SK-N-DZ (cell line): ENCODE results near the gene LYVE1.

Experiments
- DNase-seq: peaks from one replicate; pipeline ENCODE4 v3.0.0-alpha.2; 2015; ENCODE audit warnings: low spot score

Gene LYVE1

DNA sequence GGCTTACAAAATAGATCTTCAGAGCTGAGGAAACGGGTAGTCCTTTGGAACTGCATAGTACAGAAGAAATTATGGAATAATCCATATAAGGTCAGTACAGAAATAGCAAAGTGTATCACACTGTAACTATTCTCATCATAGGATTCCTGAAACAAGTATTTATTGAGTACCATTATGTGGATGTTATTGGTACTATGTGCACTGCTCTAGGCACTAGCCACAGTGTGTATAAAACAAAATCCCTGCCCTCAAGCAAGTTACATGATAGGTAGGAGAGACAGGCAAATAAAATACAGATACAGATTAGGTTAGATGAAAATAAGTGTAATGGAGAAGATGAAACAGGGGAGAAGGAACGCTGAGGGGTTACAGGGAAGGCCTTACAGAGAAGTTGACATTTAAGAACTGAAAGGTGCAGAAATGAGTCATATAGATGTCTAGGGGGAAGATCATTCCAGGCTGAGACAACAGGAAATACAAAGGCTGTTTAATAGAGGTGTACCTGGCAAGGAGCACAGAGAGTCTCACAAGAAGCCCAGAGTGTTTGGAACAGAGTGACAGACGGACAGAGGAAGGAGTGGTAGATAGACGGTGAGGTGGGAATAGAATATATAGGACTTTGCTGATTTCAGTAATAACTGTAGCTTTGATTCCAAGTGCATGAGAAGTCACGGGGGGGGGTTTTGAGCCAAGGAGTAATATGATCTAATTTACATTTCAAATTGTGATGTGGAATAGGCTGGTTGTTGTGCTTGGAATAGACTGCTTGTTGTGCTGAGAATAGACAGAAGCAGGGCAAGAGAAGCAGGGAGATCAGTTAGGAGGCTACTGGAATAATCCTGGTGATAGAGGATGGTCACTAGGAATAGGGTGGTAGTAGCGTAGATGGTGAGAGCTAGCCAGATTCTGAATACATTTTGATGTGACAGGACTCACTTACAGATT, 41.2 kb downstream of the LYVE1 start:
- DNase-seq: no peak

DNA sequence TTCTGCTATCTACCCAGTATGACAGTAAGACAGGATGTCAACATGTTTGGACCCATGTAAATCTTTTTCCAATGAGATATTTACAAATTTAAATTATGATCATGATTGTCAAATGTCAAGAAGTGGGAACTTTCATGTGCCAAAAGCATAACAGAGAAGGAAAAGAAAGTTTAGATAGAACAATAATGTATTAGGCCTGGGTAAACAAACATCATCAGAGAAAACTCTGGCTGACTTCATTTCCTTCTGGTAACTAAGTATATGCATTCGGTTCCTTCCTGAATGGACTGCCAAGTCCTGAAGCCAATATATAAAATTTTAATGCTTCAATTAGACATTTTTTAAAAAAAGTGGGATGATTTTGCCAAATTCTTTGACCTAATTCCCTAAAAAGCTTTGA, 44.0 kb downstream of the LYVE1 start:
- no peak for DNase-seq

DNA sequence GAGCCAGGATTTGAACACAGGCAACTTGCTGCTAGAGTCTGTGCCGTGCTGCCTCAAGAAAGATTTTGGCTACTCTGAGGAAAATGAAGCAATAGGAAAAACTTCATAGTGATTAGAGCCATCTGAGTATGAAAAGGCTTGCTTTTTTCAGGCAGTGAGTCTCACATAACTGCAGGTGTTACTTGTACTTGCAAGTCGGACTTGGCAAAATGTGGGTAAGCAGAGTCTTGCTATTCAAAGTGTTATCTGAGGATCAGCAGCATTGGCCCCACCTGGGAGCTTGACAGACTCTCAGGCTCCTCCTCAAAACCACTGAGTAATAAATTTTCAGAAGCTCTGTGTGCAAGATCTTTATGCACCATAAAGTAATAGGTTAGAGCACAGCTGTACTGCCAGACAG, 45.5 kb downstream of the LYVE1 start:
- DNase-seq: no peak

DNA sequence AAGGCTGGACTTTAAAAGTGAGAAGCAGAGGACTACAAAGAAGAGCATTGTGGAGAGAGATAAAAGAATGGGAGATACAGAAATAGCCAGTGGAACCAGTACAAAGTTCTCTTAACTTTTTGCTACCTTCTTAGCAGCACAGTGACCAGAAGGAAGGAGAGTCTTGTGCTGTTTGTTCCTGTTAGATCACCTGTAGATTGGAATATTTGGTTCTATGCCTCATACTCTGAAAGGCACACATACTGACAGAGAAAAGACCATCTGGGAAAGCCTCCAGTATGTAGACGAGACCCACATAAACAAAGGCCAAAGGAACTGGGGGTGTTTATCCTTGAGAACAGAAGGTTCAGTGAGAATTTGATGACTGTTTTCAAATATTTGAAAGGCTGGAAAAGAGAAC, 46.2 kb downstream of the LYVE1 start:
- no peak for DNase-seq

DNA sequence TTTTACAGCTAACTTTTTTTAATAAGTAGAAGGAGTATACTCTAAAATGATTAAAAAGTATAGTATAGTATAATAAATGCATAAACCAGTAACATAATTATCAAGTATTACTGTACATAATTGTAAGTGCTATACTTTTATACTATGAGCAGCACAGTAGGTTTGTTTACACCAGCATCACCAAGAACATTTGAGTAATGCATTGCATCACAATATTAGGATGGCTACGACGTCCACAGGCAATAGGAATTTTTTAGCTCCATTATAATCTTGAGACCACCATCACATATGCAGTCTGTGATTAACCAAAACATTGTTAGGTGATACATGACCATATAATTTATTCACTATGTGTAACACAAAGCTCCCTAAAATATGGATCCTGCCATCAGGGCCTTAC, 47.9 kb downstream of the LYVE1 start:
- no peak for DNase-seq

DNA sequence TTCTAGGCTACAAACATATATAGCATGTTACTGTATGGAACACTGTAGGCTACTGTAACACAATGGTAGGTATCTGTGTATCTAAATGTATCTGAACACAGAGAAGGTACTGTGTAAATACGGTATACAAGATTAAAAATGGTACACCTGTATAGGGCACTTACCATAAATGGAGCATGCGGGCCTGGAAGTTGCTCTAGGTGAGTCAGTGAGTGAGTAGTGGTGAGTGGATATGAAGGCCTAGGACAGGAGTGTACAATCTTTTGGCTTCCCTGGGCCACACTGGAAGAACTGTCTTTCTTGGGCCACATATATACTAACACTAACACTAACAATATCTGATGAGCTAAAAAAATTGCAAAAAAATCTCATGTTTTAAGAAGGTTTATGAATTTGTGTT, 48.8 kb downstream of the LYVE1 start:
- no peak for DNase-seq

DNA sequence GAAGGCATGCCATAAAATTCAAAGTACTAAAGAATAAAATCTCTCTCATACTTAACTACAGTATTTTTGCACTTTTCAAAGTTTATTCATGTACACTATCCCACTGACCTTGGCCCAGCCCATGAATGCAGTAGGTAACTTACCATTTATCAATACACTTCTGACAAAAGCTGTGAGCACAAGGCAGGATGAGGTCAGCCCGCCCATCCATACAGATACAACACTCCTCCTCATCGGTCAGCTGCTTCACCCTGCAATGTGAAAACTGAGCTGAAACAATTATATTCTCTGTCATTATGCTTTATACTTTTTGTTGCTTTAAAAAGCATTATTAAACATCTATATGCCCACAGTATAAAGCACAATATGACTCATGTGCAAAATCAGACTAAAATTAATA, 49.6 kb downstream of the LYVE1 start:
- no peak for DNase-seq

DNA sequence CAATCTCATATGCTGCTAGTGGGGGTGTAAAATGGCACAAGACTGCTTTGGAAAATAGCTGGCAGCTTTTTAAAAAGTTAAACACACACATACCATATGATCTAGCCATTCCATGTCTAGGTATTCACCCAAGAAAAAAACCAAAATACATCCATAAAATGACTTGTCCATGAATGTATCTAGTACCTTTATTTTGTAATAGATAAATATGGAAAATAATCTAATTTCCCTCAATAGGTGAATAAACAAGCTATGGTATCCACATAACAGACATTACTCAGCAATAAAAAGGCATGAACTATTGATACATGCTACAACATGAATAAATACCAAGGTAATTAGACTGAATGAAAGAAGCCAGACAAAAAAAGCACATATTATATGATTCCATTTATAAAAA, 50.3 kb downstream of the LYVE1 start:
- DNase-seq: no peak

DNA sequence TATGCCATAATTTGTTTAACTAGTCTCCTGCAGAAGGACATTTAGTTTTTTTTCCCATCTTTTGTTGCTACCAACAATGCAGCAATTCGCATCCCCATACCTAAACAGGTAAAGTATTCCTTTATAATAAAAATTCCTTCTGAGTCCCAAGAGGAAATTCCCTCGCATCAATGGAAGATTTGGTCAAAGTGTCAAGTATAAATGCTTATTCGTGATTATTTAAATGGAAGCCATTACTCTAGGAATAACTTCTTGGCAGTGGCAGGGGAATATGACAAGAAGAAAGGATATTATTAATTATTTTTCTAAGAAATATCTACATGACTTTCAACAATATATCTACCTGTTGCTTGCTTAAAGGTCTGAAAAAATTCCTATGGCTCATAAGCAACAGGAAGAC, 53.0 kb downstream of the LYVE1 start:
- no peak for DNase-seq

DNA sequence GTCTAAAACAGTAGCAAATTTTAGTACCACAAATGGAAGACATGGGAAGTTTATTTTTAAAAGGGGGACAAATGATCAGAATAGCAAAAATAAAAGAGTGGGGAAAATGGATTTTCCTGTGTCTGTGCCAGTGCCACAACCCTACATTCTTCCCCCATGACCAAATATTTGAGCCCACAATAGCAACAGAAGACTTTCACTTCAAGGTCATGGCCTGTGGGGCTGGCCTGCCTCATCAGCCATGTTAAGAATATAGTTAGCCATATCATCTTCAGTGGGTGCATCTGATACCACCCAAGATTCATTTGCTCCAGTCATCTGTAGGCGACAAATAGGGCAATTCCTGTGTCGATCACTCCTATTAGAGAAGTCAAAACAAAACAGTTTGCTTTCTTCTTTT, 53.8 kb downstream of the LYVE1 start:
- DNase-seq: no peak

DNA sequence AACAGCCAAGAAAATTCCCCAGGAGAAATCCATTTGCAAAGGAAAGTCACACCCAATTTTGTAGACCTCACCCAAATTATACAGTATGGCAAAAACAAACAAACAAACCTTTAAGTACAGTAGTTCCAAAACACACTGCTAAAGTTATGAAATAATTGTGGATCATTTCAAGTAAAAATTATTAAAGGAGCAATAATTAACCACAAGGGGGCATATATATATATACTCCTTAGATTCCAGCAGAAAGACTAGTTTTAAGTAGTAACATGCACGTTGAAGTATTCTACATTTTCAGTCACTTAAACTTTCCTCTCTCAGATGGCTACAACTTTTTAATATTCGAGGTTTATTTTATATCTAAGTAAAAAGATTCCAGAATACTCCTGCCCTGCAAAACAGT, 54.3 kb downstream of the LYVE1 start:
- DNase-seq: no peak

DNA sequence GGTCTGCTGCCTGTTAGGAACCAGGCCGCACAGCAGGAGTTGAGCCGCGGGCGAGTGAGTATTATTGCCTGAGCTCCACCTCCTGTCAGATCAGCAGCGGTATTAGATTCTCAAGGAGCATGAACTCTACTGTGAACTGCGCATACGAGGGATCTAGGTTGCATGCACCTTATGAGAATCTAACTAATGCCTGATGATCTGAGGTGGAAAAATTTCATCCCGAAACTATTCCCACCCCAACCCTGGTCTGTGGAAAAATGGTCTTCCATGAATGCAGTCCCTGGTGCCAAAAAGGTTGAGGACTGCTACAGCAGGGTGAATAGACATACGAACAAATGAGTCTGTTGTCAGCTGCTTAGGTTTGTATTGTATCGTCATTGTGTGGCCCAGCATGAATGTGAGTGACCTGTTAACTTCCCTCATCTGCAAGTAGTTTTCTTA, 57.3 kb downstream of the LYVE1 start:
- no peak for DNase-seq
